ENCODE results near the gene ATRNL1. TPM values are rescaled to one million over a fixed set of nuclear protein-coding genes. Genes with fewer than 3 reads are reported as not detected.

ATRNL1 gene
- total RNA-seq, 2 donors from 2014 or later = 4.1 to 4.5 TPM

GRCh38 chr10:115971921-115972320, 878.8 kb downstream of the ATRNL1 start:
- H3K36me3 ChIP-seq = no peaks in the 10 kb centered on the region

GRCh38 chr10:115972426-115972825, 879.3 kb downstream of the ATRNL1 start:
- no peaks in the 10 kb centered on the region for H3K27me3 ChIP-seq
- H3K4me1 ChIP-seq = no peaks in the 10 kb centered on the region
- no peak overlapping the region for H3K27ac ChIP-seq
- no peak overlapping the region for H3K4me3 ChIP-seq
- no peak for TF ChIP-seq CTCF (IDR thresholded peaks at IDR 0.05)
- DNase-seq (ENCODE audit: low spot score) = peak; percentile 36
- no peaks in the 10 kb centered on the region for H3K9me3 ChIP-seq
- H3K36me3 ChIP-seq = no peaks in the 10 kb centered on the region

More at GRCh38 chr10:115971921-115972320, 878.8 kb downstream of the ATRNL1 start:
- no peaks in the 10 kb centered on the region for H3K9me3 ChIP-seq
- H3K27me3 ChIP-seq = no peaks in the 10 kb centered on the region
- no peak for TF ChIP-seq CTCF (IDR thresholded peaks at IDR 0.05)
- peak; percentile 43 for DNase-seq (ENCODE audit: low spot score)
- H3K27ac ChIP-seq = no peak overlapping the region
- no peaks in the 10 kb centered on the region for H3K4me1 ChIP-seq
- H3K4me3 ChIP-seq = no peak overlapping the region

- H3K27ac ChIP-seq = no peak overlapping the region
- no peak for DNase-seq (ENCODE audit: low spot score)
- no peaks in the 10 kb centered on the region for H3K27me3 ChIP-seq
- TF ChIP-seq CTCF (IDR thresholded peaks at IDR 0.05) = no peak
- H3K9me3 ChIP-seq = no peaks in the 10 kb centered on the region
- H3K4me3 ChIP-seq = no peak overlapping the region
- no peaks in the 10 kb centered on the region for H3K4me1 ChIP-seq
- no peaks in the 10 kb centered on the region for H3K36me3 ChIP-seq
These were observed 881.2 kb downstream of the ATRNL1 start for GRCh38 chr10:115974351-115974750.

- no peak for TF ChIP-seq CTCF (IDR thresholded peaks at IDR 0.05)
- DNase-seq (ENCODE audit: low spot score) = no peak
- Histone ChIP-seq H3K4me3 (no peak overlapping the region), H3K9me3 (no peaks in the 10 kb centered on the region), H3K4me1 (no peaks in the 10 kb centered on the region), H3K27me3 (no peaks in the 10 kb centered on the region), H3K36me3 (no peaks in the 10 kb centered on the region), H3K27ac (peak overlapping the region in 1 of 2 donors; percentile 13)
These were observed 881.8 kb downstream of the ATRNL1 start for GRCh38 chr10:115974816-115975430.

GRCh38 chr10:115975506-115975905, 882.3 kb downstream of the ATRNL1 start:
- Histone ChIP-seq H3K9me3 (no peaks in the 10 kb centered on the region), H3K4me3 (no peak overlapping the region), H3K27ac (no peak overlapping the region), H3K36me3 (no peaks in the 10 kb centered on the region), H3K4me1 (no peaks in the 10 kb centered on the region), H3K27me3 (no peaks in the 10 kb centered on the region)
- DNase-seq (ENCODE audit: low spot score) = no peak
- no peak for TF ChIP-seq CTCF (IDR thresholded peaks at IDR 0.05)

GRCh38 chr10:115976342-115976741, 883.2 kb downstream of the ATRNL1 start:
- H3K27ac ChIP-seq = no peak overlapping the region
- no peaks in the 10 kb centered on the region for H3K36me3 ChIP-seq
- DNase-seq (ENCODE audit: low spot score) = no peak
- H3K4me3 ChIP-seq = no peak overlapping the region
- no peaks in the 10 kb centered on the region for H3K4me1 ChIP-seq
- no peak for TF ChIP-seq CTCF (IDR thresholded peaks at IDR 0.05)
- no peaks in the 10 kb centered on the region for H3K27me3 ChIP-seq
- no peaks in the 10 kb centered on the region for H3K9me3 ChIP-seq

All from right atrium auricular region (tissue), 2 donors.